Neuronal stem cell (in vitro differentiated cells): ENCODE results near the gene CREB5.
A peak's percentile ranks its signal among the peaks of the same experiment; 100 is the strongest.

Experiments used
- DNase-seq: peaks from one replicate; pipeline ENCODE4 v3.0.0-alpha.2; 2013; ENCODE audit warnings: low spot score
- H2AFZ ChIP-seq: one replicate; pipeline ENCODE4 v1.6.1; 2013; ENCODE audit warnings: mild to moderate bottlenecking, low read length, inconsistent platforms
- H2AK5ac ChIP-seq: 2 replicates; pipeline ENCODE4 v1.6.1; 2013; ENCODE audit warnings: low read depth, mild to moderate bottlenecking, inconsistent platforms, low read length, moderate library complexity, mixed read lengths
- H2BK120ac ChIP-seq: 2 replicates; pipeline ENCODE4 v1.6.1; 2013; ENCODE audit warnings: low read depth, mild to moderate bottlenecking, inconsistent platforms, low read length, moderate library complexity, mixed read lengths
- H2BK12ac ChIP-seq: one replicate; pipeline ENCODE4 v1.6.1; 2013; ENCODE audit warnings: low read length, inconsistent platforms
- H2BK15ac ChIP-seq: 2 replicates; pipeline ENCODE4 v1.6.1; 2013; ENCODE audit warnings: mild to moderate bottlenecking, low read length, inconsistent platforms, mixed read lengths
- H2BK5ac ChIP-seq: one replicate; pipeline ENCODE4 v1.6.1; 2013; ENCODE audit warnings: inconsistent platforms, mild to moderate bottlenecking, low read length, moderate library complexity
- H3K14ac ChIP-seq: one replicate; pipeline ENCODE4 v1.6.1; 2013; ENCODE audit warnings: low read length, inconsistent platforms
- H3K18ac ChIP-seq: 2 replicates; pipeline ENCODE4 v1.6.1; 2013; ENCODE audit warnings: low read length, inconsistent platforms
- H3K23ac ChIP-seq: 2 replicates; pipeline ENCODE4 v1.6.1; 2013; ENCODE audit warnings: low read depth, mild to moderate bottlenecking, mixed read lengths, low read length, inconsistent platforms; ENCODE audit not compliant: poor library complexity
- H3K27ac ChIP-seq: replicated peaks from 3 replicates; pipeline ENCODE4 v1.5.1; 2013; ENCODE audit warnings: low read length, inconsistent platforms
- H3K27me3 ChIP-seq, 3 experiments: 2 replicates each; pipeline ENCODE4 v1.6.1; 2013; ENCODE audit warnings: low read length in 3 of 3, mild to moderate bottlenecking in 2 of 3, inconsistent platforms in 1 of 3, low read depth in 1 of 3, mixed read lengths in 1 of 3, moderate library complexity in 1 of 3; ENCODE audit not compliant: control insufficient read depth in 3 of 3, insufficient read depth in 3 of 3
- H3K36me3 ChIP-seq, 2 donors: replicated peaks in 1 of 2; 2 replicates each; pipeline ENCODE4 v1.6.1; 2013; ENCODE audit warnings: low read length in 2 of 2; ENCODE audit not compliant: control insufficient read depth in 2 of 2, insufficient read depth in 2 of 2
- H3K4ac ChIP-seq: 2 replicates; pipeline ENCODE4 v1.6.1; 2013; ENCODE audit warnings: inconsistent platforms, mild to moderate bottlenecking, low read length, moderate library complexity
- H3K4me1 ChIP-seq, 2 donors: 1 replicate in 1 of 2; 2 replicates in 1 of 2; pipeline ENCODE4 v1.6.1; 2013; ENCODE audit warnings: low read length in 2 of 2, low read depth in 1 of 2; ENCODE audit not compliant: control insufficient read depth in 2 of 2, insufficient read depth in 1 of 2
- H3K4me2 ChIP-seq: one replicate; pipeline ENCODE4 v1.6.1; 2013; ENCODE audit warnings: mild to moderate bottlenecking, low read length, inconsistent platforms; ENCODE audit not compliant: insufficient read depth, poor library complexity, severe bottlenecking
- H3K4me3 ChIP-seq, 2 donors: 2 replicates each; pipeline ENCODE4 v1.5.1; 2013; ENCODE audit warnings: low read length in 2 of 2, mild to moderate bottlenecking in 2 of 2, inconsistent platforms in 1 of 2, moderate library complexity in 1 of 2
- H3K79me1 ChIP-seq: one replicate; pipeline ENCODE4 v1.6.1; 2013; ENCODE audit warnings: low read depth, mild to moderate bottlenecking, inconsistent platforms, low read length, moderate library complexity
- H3K9ac ChIP-seq: one replicate; pipeline ENCODE4 v1.6.1; 2013; ENCODE audit warnings: mild to moderate bottlenecking, low read depth, low read length, inconsistent platforms; ENCODE audit not compliant: poor library complexity
- H3K9me3 ChIP-seq, 2 donors: replicated peaks in 1 of 2; 2 replicates each; pipeline versions ENCODE3 to v1.6.1; 2013; ENCODE audit warnings: low read length in 2 of 2, mild to moderate bottlenecking in 2 of 2, inconsistent platforms in 1 of 2, low read depth in 1 of 2, mixed read lengths in 1 of 2, moderate library complexity in 1 of 2; ENCODE audit not compliant: control insufficient read depth in 2 of 2, insufficient read depth in 1 of 2
- H4K8ac ChIP-seq: one replicate; pipeline ENCODE4 v1.6.1; 2013; ENCODE audit warnings: low read depth, mild to moderate bottlenecking, inconsistent platforms, low read length, moderate library complexity
- H4K91ac ChIP-seq: one replicate; pipeline ENCODE4 v1.6.1; 2013; ENCODE audit warnings: low read length, low read depth, mild to moderate bottlenecking, inconsistent platforms; ENCODE audit not compliant: poor library complexity
- WGBS, 2 donors: extraction: QIAGEN DNeasy Blood & Tissue Kit; methylation state at CpG; one replicate each; pipeline ENCODE4 v1.1.7; 2013; ENCODE audit warnings: missing lambda C conversion rate in 2 of 2, mixed read lengths in 1 of 2; ENCODE audit not compliant: insufficient read length in 2 of 2, insufficient replicate concordance in 1 of 2; ENCODE audit errors: extremely low coverage in 2 of 2; 5-methylcytosine and 5-hydroxymethylcytosine counted together

CREB5 gene

GRCh38 chr7:28481091-28481926 is 69.0 kb downstream of the CREB5 start:
- H3K36me3 ChIP-seq = peaks cover 0 to under 1% of the 10 kb centered on the region in 2 donors
- H2BK12ac ChIP-seq = no peak overlapping the region
- peaks cover 22 to 51% of the 10 kb centered on the region in 2 donors for H3K4me1 ChIP-seq
- no peak overlapping the region for H4K91ac ChIP-seq
- peak; percentile 11 for DNase-seq
- H3K4me2 ChIP-seq = no peak overlapping the region
- no peak overlapping the region for H3K27ac ChIP-seq
- H2BK15ac ChIP-seq = no peak overlapping the region
- H3K79me1 ChIP-seq = no peaks in the 10 kb centered on the region
- no peak overlapping the region for H3K23ac ChIP-seq
- H3K4me3 ChIP-seq = peak overlapping the region in 1 of 2 donors; percentile 51
- no peak overlapping the region for H2AFZ ChIP-seq
- no peaks in the 10 kb centered on the region for H3K27me3 ChIP-seq
- no peak overlapping the region for H3K9ac ChIP-seq
- H2AK5ac ChIP-seq = no peak overlapping the region
- H2BK120ac ChIP-seq = no peak overlapping the region
- no peak overlapping the region for H4K8ac ChIP-seq
- H2BK5ac ChIP-seq = no peak overlapping the region
- no CpG with 5 or more reads among the region's 9 CpGs for WGBS, 2 donors
- H3K14ac ChIP-seq = no peak overlapping the region
- H3K9me3 ChIP-seq = no peaks in the 10 kb centered on the region
- H3K4ac ChIP-seq = no peak overlapping the region
- H3K18ac ChIP-seq = no peak overlapping the region

DNA sequence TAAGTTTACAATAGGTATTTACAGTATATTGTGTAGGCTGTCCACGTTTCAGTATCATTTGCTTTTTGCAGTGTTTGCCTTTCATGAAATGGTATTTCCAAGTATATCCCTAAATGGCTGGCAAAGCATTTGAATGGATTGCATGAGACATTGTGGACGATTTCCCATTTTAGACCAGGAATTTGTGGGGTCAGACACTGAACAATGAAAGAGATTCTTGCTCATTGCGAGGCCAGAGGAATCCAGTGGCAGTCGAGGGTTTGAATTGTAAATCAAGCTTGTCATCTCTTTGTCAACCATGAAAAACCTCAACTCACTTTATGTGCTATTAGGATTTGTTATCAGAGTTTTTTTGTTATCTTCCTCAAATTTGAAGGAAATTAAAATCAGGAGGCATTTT is 70.8 kb downstream of the CREB5 start:
- Histone ChIP-seq H3K27me3 (no peaks in the 10 kb centered on the region), H2BK15ac (no peak overlapping the region), H3K36me3 (no peaks in the 10 kb centered on the region), H2AFZ (no peak overlapping the region), H3K18ac (no peak overlapping the region), H3K9me3 (no peaks in the 10 kb centered on the region), H3K4me2 (no peak overlapping the region), H2BK5ac (no peak overlapping the region), H2BK120ac (no peak overlapping the region), H3K23ac (no peak overlapping the region), H3K27ac (no peak overlapping the region), H2BK12ac (no peak overlapping the region), H3K79me1 (no peaks in the 10 kb centered on the region), H3K4me3 (no peak overlapping the region), H3K14ac (no peak overlapping the region), H3K4ac (no peak overlapping the region), H3K4me1 (peaks cover 22 to 50% of the 10 kb centered on the region in 2 donors), H4K91ac (no peak overlapping the region), H3K9ac (no peak overlapping the region), H4K8ac (no peak overlapping the region), H2AK5ac (no peak overlapping the region)
- no CpG with 5 or more reads among the region's 4 CpGs for WGBS, 2 donors
- DNase-seq = peak; percentile 20

DNA sequence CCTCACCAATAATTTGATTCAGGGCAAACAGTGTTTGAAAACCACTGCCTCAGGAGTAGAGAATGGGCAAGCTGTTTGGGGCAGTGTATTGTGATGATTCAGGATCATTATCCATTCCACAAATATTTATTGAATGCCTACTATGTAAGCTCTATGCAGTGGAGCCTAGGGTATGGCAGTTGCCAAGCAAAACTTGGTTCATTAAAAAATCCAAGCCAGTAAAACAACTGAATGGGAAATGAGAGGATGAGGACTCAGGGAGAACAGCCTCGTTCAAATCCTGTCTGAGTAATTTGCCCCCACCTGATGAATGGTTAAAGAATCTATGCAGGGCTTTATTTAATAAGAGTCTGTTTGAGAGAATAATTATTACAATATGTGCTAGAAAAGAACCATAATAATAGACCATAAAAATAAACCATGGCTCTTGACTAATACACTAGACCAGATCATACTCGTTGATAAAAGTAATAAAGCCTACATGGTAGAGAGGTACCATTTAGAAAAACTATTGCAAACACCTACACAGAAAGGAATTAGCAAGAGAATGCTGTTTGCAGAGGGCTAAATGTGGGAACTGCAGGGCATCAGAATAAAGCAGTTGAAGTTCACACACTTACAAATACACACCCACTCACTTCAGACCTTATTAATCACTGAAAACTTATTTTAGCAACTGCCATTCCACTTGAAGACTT is 71.7 kb downstream of the CREB5 start:
- no peaks in the 10 kb centered on the region for H3K79me1 ChIP-seq
- no peaks in the 10 kb centered on the region for H3K36me3 ChIP-seq
- no peak overlapping the region for H3K4me3 ChIP-seq
- no peak overlapping the region for H3K4me2 ChIP-seq
- no peak overlapping the region for H3K9ac ChIP-seq
- H3K14ac ChIP-seq = no peak overlapping the region
- H3K23ac ChIP-seq = no peak overlapping the region
- H2BK15ac ChIP-seq = no peak overlapping the region
- no peak overlapping the region for H3K27ac ChIP-seq
- H2AFZ ChIP-seq = no peak overlapping the region
- H2BK5ac ChIP-seq = no peak overlapping the region
- no peak overlapping the region for H2BK120ac ChIP-seq
- no peaks in the 10 kb centered on the region for H3K9me3 ChIP-seq
- WGBS, 2 donors = no CpG with 5 or more reads among the region's 2 CpGs
- H2AK5ac ChIP-seq = no peak overlapping the region
- H3K4me1 ChIP-seq = peaks cover 21 to 42% of the 10 kb centered on the region in 2 donors
- no peak overlapping the region for H3K18ac ChIP-seq
- no peaks in the 10 kb centered on the region for H3K27me3 ChIP-seq
- H2BK12ac ChIP-seq = no peak overlapping the region
- H4K8ac ChIP-seq = no peak overlapping the region
- no peak for DNase-seq
- H4K91ac ChIP-seq = no peak overlapping the region
- H3K4ac ChIP-seq = no peak overlapping the region

DNA sequence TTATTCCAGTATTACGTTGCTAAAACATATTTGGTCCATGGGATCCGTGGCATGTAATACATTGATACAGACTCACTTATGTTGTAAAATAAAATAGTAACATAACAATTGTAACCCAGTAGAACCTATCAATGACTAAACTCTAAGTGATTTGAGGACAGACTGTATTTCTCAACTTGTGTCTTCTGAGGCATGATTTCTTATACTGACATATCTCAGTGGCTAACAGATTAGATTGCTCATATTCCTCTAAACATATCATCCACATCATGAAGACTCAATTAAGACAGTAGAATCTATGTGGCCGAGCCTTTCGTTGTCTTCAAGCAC is 72.3 kb downstream of the CREB5 start:
- H2BK5ac ChIP-seq = no peak overlapping the region
- no peak overlapping the region for H3K9ac ChIP-seq
- H4K91ac ChIP-seq = no peak overlapping the region
- no peak overlapping the region for H3K4me2 ChIP-seq
- H2AFZ ChIP-seq = no peak overlapping the region
- no peak overlapping the region for H3K14ac ChIP-seq
- H3K27me3 ChIP-seq = no peaks in the 10 kb centered on the region
- no peak overlapping the region for H2AK5ac ChIP-seq
- no peak overlapping the region for H3K23ac ChIP-seq
- H3K18ac ChIP-seq = no peak overlapping the region
- H2BK120ac ChIP-seq = no peak overlapping the region
- no peak overlapping the region for H3K27ac ChIP-seq
- H3K79me1 ChIP-seq = no peaks in the 10 kb centered on the region
- no peaks in the 10 kb centered on the region for H3K9me3 ChIP-seq
- no peak overlapping the region for H3K4ac ChIP-seq
- H3K4me3 ChIP-seq = no peak overlapping the region
- H3K36me3 ChIP-seq = no peaks in the 10 kb centered on the region
- DNase-seq = no peak
- peaks cover 18 to 37% of the 10 kb centered on the region in 2 donors for H3K4me1 ChIP-seq
- no peak overlapping the region for H2BK15ac ChIP-seq
- H2BK12ac ChIP-seq = no peak overlapping the region
- no peak overlapping the region for H4K8ac ChIP-seq
- WGBS, 2 donors = no CpG with 5 or more reads among the region's 4 CpGs
